Colonic mucosa (tissue), 4 donors: ENCODE measurements around the gene SPATA31A1. TPM values are rescaled to one million over a fixed set of nuclear protein-coding genes. Genes with fewer than 3 reads are reported as not detected.
"Not testable (repeated sequence)": the region's sequence is repeated elsewhere in the genome, so short reads cannot be mapped to it uniquely, and the experiment has no call there.

Experiments
- DNase-seq: peaks from one replicate; pipeline ENCODE4 v3.0.0-alpha.2; 2020
- H3K27ac ChIP-seq: fragments of 200-600 bp; one replicate; pipeline ENCODE4 v1.8.0; 2021
- H3K27me3 ChIP-seq: fragments of 200-600 bp; one replicate; pipeline ENCODE4 v1.8.0; 2021
- H3K36me3 ChIP-seq: fragments of 200-600 bp; one replicate; pipeline ENCODE4 v1.8.0; 2021
- H3K4me1 ChIP-seq: fragments of 200-600 bp; one replicate; pipeline ENCODE4 v1.8.0; 2021; ENCODE audit warnings: mild to moderate bottlenecking
- H3K4me3 ChIP-seq: fragments of 200-600 bp; one replicate; pipeline ENCODE4 v1.8.0; 2021
- H3K9ac ChIP-seq, 2 donors: one replicate each; pipeline ENCODE4 v1.7.0; 2013; ENCODE audit warnings: control low read depth in 2 of 2, low read depth in 2 of 2, low read length in 2 of 2
- H3K9me3 ChIP-seq: fragments of 200-600 bp; one replicate; pipeline ENCODE4 v1.8.0; 2021
- intact Hi-C: fragments of 100-400 bp; cut with DNase I; formaldehyde crosslinking; loops from one replicate; pipeline ENCODE4 v1.14.1; 2022
- total RNA-seq, 2 donors: library from RNA; stranded (reverse); fragmentation: NEBNext Ultra II Directional in 1 of 2; extraction: Animal tissue kit (Norgen Biotek cat#: 25700) in 1 of 2; gene quantifications; one replicate each; pipeline ENCODE4 v1.2.1, GENCODE V29; 2021
- donor health status: healthy.
- donor health status: DM: no; HTN: no; CAD: no.
- donor health status: DM: no; HTN: no; CAD: no.

The SPATA31A1 gene
- not detected for total RNA-seq

- H3K9ac ChIP-seq, H3K4me3 ChIP-seq, H3K36me3 ChIP-seq, H3K27me3 ChIP-seq, H3K4me1 ChIP-seq, H3K9me3 ChIP-seq, intact Hi-C loops, H3K27ac ChIP-seq, DNase-seq: not testable (repeated sequence)
Measured at GRCh38 chr9:39355369-39355768, at the start of gene SPATA31A1. TSS of gene SPATA31A1 (plus strand) at chr9:39355669. CDS start at chr9:39355731, 62 bp downstream.

- H3K36me3 ChIP-seq, H3K9me3 ChIP-seq, H3K27ac ChIP-seq, DNase-seq, H3K4me3 ChIP-seq, H3K4me1 ChIP-seq, H3K9ac ChIP-seq, intact Hi-C loops, H3K27me3 ChIP-seq: not testable (repeated sequence)
Measured at GRCh38 chr9:39407261-39408204, 52.1 kb downstream of the SPATA31A1 start.

GRCh38 chr9:39411254-39411940 lies 55.9 kb downstream of the SPATA31A1 start:
- DNase-seq, intact Hi-C loops: not testable (repeated sequence)

More at GRCh38 chr9:39411254-39411940, 55.9 kb downstream of the SPATA31A1 start:
- not testable (repeated sequence) for H3K9ac ChIP-seq, H3K4me1 ChIP-seq, H3K4me3 ChIP-seq, H3K27ac ChIP-seq, H3K9me3 ChIP-seq, H3K36me3 ChIP-seq, H3K27me3 ChIP-seq

Other genes starting within 250 kb of the SPATA31A1 start
- gene CNTNAP3, start 67.5 kb upstream of the SPATA31A1 start, total RNA-seq: 1 to 10 TPM in 1 of 2 donors, under 1 TPM in 1; 0.62 to 1.6 TPM